Prostate gland (tissue), 2 donors: ENCODE measurements around the gene WASF3.

Source experiments
- CTCF ChIP-seq, 4 experiments: fragments of 200-600 bp in 2 of 4; fragments of 450-650 bp in 2 of 4; sonication (generic) in 2 of 4; IDR thresholded peaks; 1 replicate in 3 of 4; 2 replicates in 1 of 4; pipeline ENCODE4 v1.5.1; 2016 to 2019; ENCODE audit warnings: antibody characterized with exemption in 4 of 4, mild to moderate bottlenecking in 2 of 4, moderate library complexity in 2 of 4
- POLR2A ChIP-seq: fragments of 450-650 bp; IDR thresholded peaks from one replicate; pipeline ENCODE4 v1.6.1; 2016; ENCODE audit warnings: antibody characterized with exemption, mild to moderate bottlenecking
- POLR2AphosphoS5 ChIP-seq: sonication (generic); formaldehyde crosslinking; IDR thresholded peaks from one replicate; pipeline ENCODE4 v1.6.1; 2017; ENCODE audit warnings: antibody characterized with exemption

- TF ChIP-seq CTCF (IDR thresholded peaks at IDR 0.05), result no peak
- no peak for TF ChIP-seq POLR2A
- no peak for TF ChIP-seq POLR2AphosphoS5
Measured at GRCh38 chr13:26558074-26558805, 757 bp downstream of the WASF3 start.
